Cerebellar cortex (tissue), 1 donor: ENCODE results near the gene SPRY2.
A peak's percentile ranks its signal among the peaks of the same experiment; 100 is the strongest.
"Not testable (repeated sequence)": the region's sequence is repeated elsewhere in the genome, so short reads cannot be mapped to it uniquely, and the experiment has no call there.

Source experiments
- DNase-seq: peaks from one replicate; pipeline ENCODE4 v3.0.0-alpha.2; 2015; ENCODE audit warnings: low spot score

The SPRY2 gene

GRCh38 chr13:80348750-80349149 lies 7.8 kb upstream of the SPRY2 start:
- DNase-seq: no peak

GRCh38 chr13:80348314-80348713 lies 7.4 kb upstream of the SPRY2 start:
- DNase-seq: no peak

DNA sequence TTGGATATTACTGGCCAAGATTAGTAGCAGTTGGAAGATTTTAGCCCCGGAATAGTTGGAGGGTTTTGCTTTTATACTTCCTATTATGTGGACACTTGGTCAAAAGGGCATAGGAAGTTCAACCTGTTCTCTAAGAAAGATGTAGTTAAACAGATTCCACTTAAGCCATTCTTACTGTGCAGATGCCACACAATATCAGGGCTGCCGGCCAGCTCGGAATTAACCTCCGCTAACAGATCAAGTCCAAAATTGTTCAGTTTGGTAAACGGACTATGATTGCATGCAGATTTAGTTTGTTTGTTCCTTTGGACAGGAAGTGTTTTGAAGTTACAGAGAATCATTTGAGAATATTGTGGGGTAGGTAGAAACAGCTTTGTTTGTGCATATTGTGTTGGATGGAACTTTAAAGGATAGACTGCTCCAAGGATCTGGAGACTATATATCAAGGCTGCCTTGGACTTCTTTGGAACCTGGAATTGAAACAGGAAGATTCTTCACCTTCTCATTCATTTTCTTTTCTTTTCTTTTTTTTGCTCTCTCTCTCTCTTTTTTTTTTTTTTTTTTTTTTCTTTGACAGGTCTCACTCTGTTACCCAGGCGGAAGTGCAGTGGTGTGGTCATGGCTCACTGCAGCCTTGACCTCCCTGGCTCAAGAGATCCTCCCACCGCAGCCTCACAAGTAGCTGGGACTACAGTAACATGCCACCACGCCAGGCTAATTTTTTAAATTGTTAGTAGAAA lies 5.0 kb upstream of the SPRY2 start:
- peak; percentile 44 for DNase-seq

DNA sequence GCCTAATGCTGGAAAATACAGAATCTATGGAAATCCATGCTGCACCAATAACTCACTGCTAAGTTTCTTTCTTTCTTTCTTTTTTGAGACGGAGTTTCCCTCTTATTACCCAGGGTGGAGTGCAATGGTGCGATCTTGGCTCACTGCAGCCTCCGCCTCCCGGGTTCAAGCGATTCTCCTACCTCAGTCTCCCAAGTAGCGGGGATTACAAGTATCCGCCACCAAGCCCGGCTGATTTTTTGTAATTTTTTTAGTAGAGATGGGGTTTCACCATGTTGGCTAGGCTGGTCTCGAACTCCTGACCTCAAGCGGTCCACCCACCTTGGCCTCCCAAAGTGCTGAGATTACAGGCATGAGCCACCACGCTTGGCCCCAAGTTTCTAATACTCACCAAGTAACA lies 3.1 kb upstream of the SPRY2 start:
- DNase-seq: not testable (repeated sequence)

- DNase-seq: peak; percentile 77
These were observed 1.8 kb upstream of the SPRY2 start for GRCh38 chr13:80342471-80343371.

GRCh38 chr13:80341756-80342370 lies 937 bp upstream of the SPRY2 start:
- DNase-seq: peak; percentile 72

GRCh38 chr13:80340651-80341100 lies 250 bp downstream of the SPRY2 start:
- DNase-seq: peak; percentile 57

- peak; percentile 50 for DNase-seq
These were observed 845 bp downstream of the SPRY2 start for GRCh38 chr13:80339912-80340650.

DNA sequence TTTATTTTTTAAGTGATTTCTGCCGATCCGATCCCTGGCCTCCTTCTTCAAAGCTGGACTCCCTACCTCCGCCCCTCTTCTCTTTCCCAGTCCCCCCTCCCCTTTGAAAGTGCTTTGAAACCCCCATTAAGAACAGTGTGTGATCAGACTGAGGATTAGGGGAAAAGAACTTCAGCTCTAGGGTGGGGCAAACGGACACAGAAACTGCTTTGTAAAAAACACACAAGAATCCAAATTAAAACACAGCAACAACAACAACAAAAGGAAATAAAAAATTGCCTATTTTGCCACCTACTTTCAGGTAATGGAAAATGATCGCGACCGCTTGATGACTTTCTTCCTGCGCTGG lies 1.4 kb downstream of the SPRY2 start:
- DNase-seq: peak; percentile 34

- DNase-seq: peak; percentile 79
These were observed 2.0 kb downstream of the SPRY2 start for GRCh38 chr13:80338781-80339562.

DNA sequence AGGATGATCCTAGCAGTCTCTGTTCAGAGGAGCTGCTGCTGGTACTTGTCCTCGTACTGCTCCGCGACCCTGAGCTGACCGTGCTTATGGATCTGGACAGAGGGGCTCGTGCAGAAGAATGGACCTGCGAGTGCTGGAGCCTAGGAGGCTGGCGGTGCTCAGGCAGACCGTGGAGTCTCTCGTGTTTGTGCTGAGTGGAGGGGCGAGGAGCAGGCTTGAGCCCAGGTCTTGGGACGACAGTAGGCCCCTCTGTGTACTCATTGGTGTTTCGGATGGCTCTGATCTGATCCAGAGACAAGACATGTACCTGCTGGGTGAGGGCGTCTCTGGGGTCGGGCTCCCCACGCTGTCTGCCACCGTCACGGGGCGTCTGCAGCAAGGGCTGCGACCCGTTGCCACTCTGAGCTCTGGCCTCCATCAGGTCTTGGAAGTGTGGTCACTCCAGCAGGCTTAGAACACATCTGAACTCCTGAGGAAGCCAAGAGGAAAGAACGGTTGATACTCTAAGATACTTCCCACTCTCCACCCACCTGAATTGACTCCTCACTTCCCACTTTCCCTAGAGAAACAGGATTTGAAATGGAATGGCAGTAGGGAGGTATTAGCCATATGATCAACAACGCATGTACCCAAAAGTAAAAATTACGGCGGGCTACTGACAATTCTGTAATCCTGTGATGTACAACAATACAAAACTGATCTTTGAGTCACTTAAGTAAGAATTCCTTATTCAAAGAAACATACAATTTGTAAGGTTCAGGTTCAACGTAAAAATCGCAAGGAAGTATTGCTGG lies 3.4 kb downstream of the SPRY2 start:
- DNase-seq: peak; percentile 59

GRCh38 chr13:80336776-80337287 lies 4.1 kb downstream of the SPRY2 start:
- DNase-seq: no peak

DNA sequence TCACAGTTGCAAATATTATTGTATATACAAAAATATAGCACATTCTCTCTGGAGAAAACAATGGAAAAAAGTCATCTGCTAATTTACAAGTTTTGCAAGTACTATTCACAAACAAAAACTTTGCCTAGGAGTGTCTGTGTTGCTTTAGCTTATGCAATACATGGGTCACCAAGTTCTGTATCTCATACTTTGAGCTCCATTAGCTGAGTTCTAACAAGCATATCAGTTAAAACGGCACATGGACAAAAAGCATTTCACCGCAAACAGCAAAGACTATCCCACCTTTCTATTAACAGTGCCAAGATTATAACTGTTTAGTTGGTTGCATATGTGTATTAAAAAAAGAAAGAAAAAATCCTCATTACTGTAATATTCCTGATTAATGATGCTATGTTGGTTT lies 4.6 kb downstream of the SPRY2 start:
- no peak for DNase-seq

DNA sequence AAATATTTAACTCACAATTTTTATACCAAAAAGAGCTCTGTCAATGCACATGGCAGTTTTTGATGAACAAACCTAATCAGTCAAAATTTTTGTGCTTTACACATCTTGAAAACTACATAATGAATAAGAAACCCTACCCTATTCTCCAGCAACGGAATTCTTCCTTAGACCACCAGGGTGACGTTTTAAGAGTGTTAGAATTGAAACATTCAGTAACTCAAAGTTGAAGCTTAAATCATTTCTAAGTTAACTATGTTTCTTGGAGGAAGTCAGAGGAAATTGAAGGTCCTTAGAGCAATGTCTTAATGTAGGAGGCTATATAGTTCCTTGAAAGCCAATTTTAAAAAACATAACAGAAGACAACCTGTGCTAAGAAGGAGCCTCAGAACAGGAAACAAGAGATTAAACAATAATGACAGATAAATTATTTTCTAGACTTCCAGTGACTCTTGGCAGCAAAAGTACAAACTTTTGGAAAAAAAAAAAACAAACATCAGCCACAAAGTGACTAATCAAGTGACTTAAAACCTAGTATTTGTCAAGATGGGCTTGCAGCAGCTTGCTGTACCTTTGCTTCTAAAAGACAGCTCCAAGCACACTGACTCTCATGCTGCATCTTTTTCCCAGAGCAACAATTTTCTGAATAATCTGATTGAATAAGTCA lies 6.2 kb downstream of the SPRY2 start:
- peak; percentile 18 for DNase-seq

GRCh38 chr13:80331984-80332383 lies 8.9 kb downstream of the SPRY2 start:
- DNase-seq: no peak

- no peak for DNase-seq
These were observed 11.7 kb downstream of the SPRY2 start for GRCh38 chr13:80329250-80329649.

DNA sequence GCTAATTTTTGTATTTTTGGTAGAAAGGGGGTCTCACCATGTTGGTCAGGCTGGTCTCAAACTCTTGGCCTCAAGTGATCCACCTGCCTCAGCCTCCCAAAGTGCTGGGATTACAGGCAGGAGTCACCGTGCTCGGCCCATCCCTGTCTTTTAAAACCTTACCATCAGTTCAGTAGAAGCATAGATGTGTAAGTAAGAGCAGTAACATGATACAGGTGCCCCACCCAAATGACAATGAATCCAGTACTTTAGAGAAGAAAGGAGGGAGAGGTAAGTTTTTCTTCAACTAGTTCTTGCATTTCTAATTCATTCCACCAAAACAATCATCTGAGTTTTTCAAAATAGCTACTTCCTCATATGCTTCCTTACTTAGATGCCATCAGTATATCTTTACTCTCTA lies 21.9 kb downstream of the SPRY2 start:
- DNase-seq: no peak

GRCh38 chr13:80314711-80315653 lies 25.9 kb downstream of the SPRY2 start:
- no peak for DNase-seq
